IMR-90 (cell line): ENCODE results near the gene MGLL. TPM values are rescaled to one million over a fixed set of nuclear protein-coding genes. Genes with fewer than 3 reads are reported as not detected.

Source experiments
- ATAC-seq: fragments of 200-7000 bp; cut with Tn5 transposase; 2 replicates; pipeline ENCODE4 v1.9.1; 2020; ENCODE audit warnings: low read depth, mild to moderate bottlenecking, moderate library complexity
- BruUV-seq: library from RNA; stranded (reverse); fragments of 400-500 nt; replicated peaks from 2 replicates; lab custom pipeline; 2021; lab: Mats Ljungman, UMichigan
- CTCF ChIA-PET: fragments of 300-600 bp; formaldehyde crosslinking; extraction: SDS; loops from one replicate; lab custom pipeline; 2021; ENCODE audit warnings: antibody characterized with exemption; lab: Yijun Ruan, JAX
- POLR2A ChIA-PET: fragments of 300-600 bp; sonication (Branson Sonifier 250); formaldehyde crosslinking; loops from one replicate; lab custom pipeline; 2022; ENCODE audit warnings: antibody characterized with exemption; ENCODE audit not compliant: unreplicated experiment; lab: Charles Lee
- DNase-seq: peaks from one replicate; pipeline ENCODE4 v3.0.0; 2013
- H2AFZ ChIP-seq: replicated peaks from 2 replicates; pipeline ENCODE3; 2013; ENCODE audit warnings: low read length, mild to moderate bottlenecking; ENCODE audit not compliant: poor library complexity
- H2AK5ac ChIP-seq: 2 replicates; pipeline ENCODE4 v1.6.1; 2013; ENCODE audit warnings: low read depth, low read length, inconsistent platforms
- H2AK9ac ChIP-seq: replicated peaks from 2 replicates; pipeline ENCODE3; 2013; ENCODE audit warnings: mild to moderate bottlenecking, low read depth, low read length, moderate library complexity; ENCODE audit not compliant: poor library complexity
- H2BK120ac ChIP-seq: 2 replicates; pipeline ENCODE4 v1.6.1; 2013; ENCODE audit warnings: low read depth, low read length, inconsistent platforms
- H2BK15ac ChIP-seq: 3 replicates; pipeline ENCODE4 v1.6.1; 2013; ENCODE audit warnings: low read depth, low read length, inconsistent platforms
- H2BK20ac ChIP-seq: 2 replicates; pipeline ENCODE4 v1.6.1; 2013; ENCODE audit warnings: low read depth, mild to moderate bottlenecking, inconsistent platforms, low read length, moderate library complexity
- H2BK5ac ChIP-seq: 2 replicates; pipeline ENCODE4 v1.6.1; 2013; ENCODE audit warnings: mild to moderate bottlenecking, low read depth, low read length, inconsistent platforms; ENCODE audit not compliant: poor library complexity, severe bottlenecking
- H3K14ac ChIP-seq: replicated peaks from 2 replicates; pipeline ENCODE4 v1.6.1; 2013; ENCODE audit warnings: low read depth, low read length, inconsistent platforms
- H3K18ac ChIP-seq: 2 replicates; pipeline ENCODE4 v1.6.1; 2013; ENCODE audit warnings: low read depth, low read length, control low read depth
- H3K23ac ChIP-seq: 2 replicates; pipeline ENCODE4 v1.6.1; 2013; ENCODE audit warnings: low read depth, low read length, inconsistent platforms
- H3K27ac ChIP-seq: 2 replicates; pipeline ENCODE4 v1.5.1; 2013; ENCODE audit warnings: mild to moderate bottlenecking, control low read depth, low read length; ENCODE audit not compliant: insufficient read depth
- H3K27me3 ChIP-seq: 2 replicates; pipeline ENCODE4 v1.6.1; 2013; ENCODE audit warnings: low read length; ENCODE audit not compliant: control insufficient read depth, insufficient read depth
- H3K36me3 ChIP-seq: 2 replicates; pipeline ENCODE4 v1.6.1; 2013; ENCODE audit warnings: low read length, mixed read lengths; ENCODE audit not compliant: control insufficient read depth, insufficient read depth
- H3K4ac ChIP-seq: 2 replicates; pipeline ENCODE4 v1.6.1; 2013; ENCODE audit warnings: low read depth, low read length, inconsistent platforms
- H3K4me1 ChIP-seq: 2 replicates; pipeline ENCODE4 v1.6.1; 2013; ENCODE audit warnings: low read length, mixed read lengths; ENCODE audit not compliant: control insufficient read depth, insufficient read depth
- H3K4me2 ChIP-seq: 2 replicates; pipeline ENCODE4 v1.6.1; 2013; ENCODE audit warnings: low read depth, mild to moderate bottlenecking, control low read depth, low read length, moderate library complexity
- H3K4me3 ChIP-seq: 2 replicates; pipeline ENCODE4 v1.5.1; 2013; ENCODE audit warnings: low read depth, mild to moderate bottlenecking, control low read depth, low read length, moderate library complexity; ENCODE audit not compliant: insufficient read depth
- H3K56ac ChIP-seq: 2 replicates; pipeline ENCODE4 v1.6.1; 2013; ENCODE audit warnings: low read length, inconsistent platforms; ENCODE audit not compliant: insufficient read depth; ENCODE audit errors: extremely low read depth
- H3K79me1 ChIP-seq, 2 experiments: 2 replicates each; pipeline ENCODE4 v1.6.1; 2013; ENCODE audit warnings: low read length in 2 of 2, inconsistent platforms in 1 of 2, low read depth in 1 of 2
- H3K9ac ChIP-seq: 2 replicates; pipeline ENCODE4 v1.6.1; 2013; ENCODE audit warnings: low read depth, low read length, control low read depth
- H3K9me1 ChIP-seq: 2 replicates; pipeline ENCODE4 v1.6.1; 2013; ENCODE audit warnings: low read length, inconsistent platforms; ENCODE audit not compliant: insufficient read depth
- H3K9me3 ChIP-seq: 2 replicates; pipeline ENCODE4 v1.6.1; 2013; ENCODE audit warnings: low read length; ENCODE audit not compliant: control insufficient read depth, insufficient read depth
- H4K20me1 ChIP-seq: 2 replicates; pipeline ENCODE4 v1.6.1; 2013; ENCODE audit warnings: low read length, inconsistent platforms; ENCODE audit not compliant: insufficient read depth
- H4K5ac ChIP-seq: 2 replicates; pipeline ENCODE4 v1.6.1; 2013; ENCODE audit warnings: mild to moderate bottlenecking, low read depth, low read length, control low read depth
- H4K8ac ChIP-seq, 2 experiments: 2 replicates each; pipeline ENCODE4 v1.6.1; 2013; ENCODE audit warnings: low read depth in 2 of 2, low read length in 2 of 2, control low read depth in 1 of 2, inconsistent platforms in 1 of 2
- H4K91ac ChIP-seq: 2 replicates; pipeline ENCODE4 v1.6.1; 2013; ENCODE audit warnings: low read depth, low read length, inconsistent platforms; ENCODE audit not compliant: insufficient read depth
- CEBPB ChIP-seq: IDR thresholded peaks from 2 replicates; pipeline ENCODE4 v1.6.1; 2012; ENCODE audit warnings: low read depth, low read length, improper control_type of control experiment
- CTCF ChIP-seq: conservative IDR thresholded peaks from 2 replicates; pipeline ENCODE4 v1.5.1; 2012; ENCODE audit warnings: mild to moderate bottlenecking, low read depth, low read length, improper control_type of control experiment
- FOS ChIP-seq: fragments of 150-350 bp; IDR thresholded peaks from 2 replicates; pipeline ENCODE4 v1.6.1; 2016; ENCODE audit warnings: low read depth, low read length
- POLR2A ChIP-seq: IDR thresholded peaks from 2 replicates; pipeline ENCODE4 v1.6.1; 2012; ENCODE audit warnings: mild to moderate bottlenecking, low read depth, low read length
- whole genome bisulfite sequencing, 2 experiments: methylation state at CpG; one replicate each; pipeline versions ENCODE4 v1.1.5 to v1.1.7; 2013; ENCODE audit warnings: missing lambda C conversion rate in 2 of 2; ENCODE audit not compliant: insufficient read length in 1 of 2; ENCODE audit errors: extremely low coverage in 2 of 2; 5-methylcytosine and 5-hydroxymethylcytosine counted together
- dilution Hi-C: fragments of 300-500 bp; cut with HindIII; formaldehyde crosslinking; loops from one replicate; pipeline ENCODE4 v1.14.3; 2018; ENCODE audit warnings: low sequenced_read_pairs; ENCODE audit not compliant: unreplicated experiment
- in situ Hi-C: fragments of 300-500 bp; cut with MboI; formaldehyde crosslinking; loops from 3 replicates; pipeline ENCODE4 v1.14.3; 2019; ENCODE audit warnings: low sequenced_read_pairs, inconsistent platforms, mixed read lengths
- intact Hi-C: fragments of 100-400 bp; cut with micrococcal nuclease; formaldehyde crosslinking; loops from 2 replicates; pipeline ENCODE4 v1.10.0; 2022
- polyA plus RNA-seq, 3 experiments: library from polyadenylated mRNA; depleted of rRNA; stranded (reverse); fragments of >200 nt; gene quantifications; 2 replicates each; pipeline ENCODE4 v1.2.3, GENCODE V29; 2012; ENCODE audit warnings: low replicate concordance in 1 of 3
- total RNA-seq: library from RNA; depleted of rRNA; stranded (reverse); fragments of >200 nt; gene quantifications from 2 replicates; pipeline ENCODE4 v1.2.3, GENCODE V29; 2012

The MGLL gene
- total and polyA plus RNA-seq, 2 of the 4 experiments (the other 2 are of a cell fraction): 23.7 to 60.6 TPM

DNA sequence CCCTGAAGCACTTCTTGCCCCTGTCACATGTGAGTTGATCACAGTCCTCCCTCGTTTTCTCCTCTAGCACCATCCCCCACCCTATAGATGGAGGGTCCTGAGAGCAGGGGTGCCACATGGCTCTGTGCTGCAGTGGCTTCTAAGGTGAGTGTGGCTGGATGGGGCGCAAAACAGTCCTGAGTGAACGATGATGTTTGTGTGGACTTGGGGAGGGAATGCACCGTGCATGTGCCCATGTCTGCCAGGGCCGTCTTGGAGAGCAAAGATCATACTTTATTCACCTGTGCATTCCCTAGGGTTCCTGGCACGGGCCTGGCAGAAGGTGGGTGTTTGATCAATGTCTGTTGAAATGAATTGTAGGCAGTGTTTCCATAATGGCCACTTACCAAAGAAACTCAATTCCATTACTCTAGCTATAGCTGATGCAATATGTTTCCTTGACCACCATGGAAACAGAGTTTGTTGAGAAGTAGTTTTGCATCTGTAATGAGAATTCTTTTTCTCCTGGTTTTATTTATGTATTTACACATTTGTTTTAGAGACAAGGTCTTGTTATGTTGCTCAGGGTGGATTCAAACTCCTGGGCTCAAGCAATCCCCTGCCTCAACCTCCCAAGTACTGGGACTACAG lies 91.5 kb downstream of the MGLL start:
- H3K79me1 ChIP-seq: peaks cover 34 to 50% of the 10 kb centered on the region in 2 experiments
- peak; percentile 17 for DNase-seq
- no peak overlapping the region for H2BK120ac ChIP-seq
- dilution Hi-C loops (no loop called here), in situ Hi-C loops (no loop called here), intact Hi-C loops (no loop called here)
- POLR2A ChIA-PET: no interaction called here
- H3K18ac ChIP-seq: no peak overlapping the region
- no peak for ATAC-seq
- H3K27me3 ChIP-seq: no peaks in the 10 kb centered on the region
- H3K4me2 ChIP-seq: no peak overlapping the region
- no peaks in the 10 kb centered on the region for H3K9me3 ChIP-seq
- H4K5ac ChIP-seq: no peak overlapping the region
- H3K36me3 ChIP-seq: no peaks in the 10 kb centered on the region; the same call in 1 of the 2 replicates
- no peak overlapping the region for H2BK20ac ChIP-seq
- H2AK9ac ChIP-seq: no peak overlapping the region
- peak overlapping the region; percentile 43 for H2AK5ac ChIP-seq
- H2AFZ ChIP-seq: no peak overlapping the region
- no TSS peak for BruUV-seq
- TF ChIP-seq CEBPB: peak; percentile 65
- no peak for TF ChIP-seq CTCF
- TF ChIP-seq POLR2A: no peak
- no peak for TF ChIP-seq FOS
- H3K4ac ChIP-seq: no peak overlapping the region; the same call in 1 of the 2 replicates
- H3K4me1 ChIP-seq: peaks cover 17% of the 10 kb centered on the region
- H4K20me1 ChIP-seq: no peaks in the 10 kb centered on the region
- no peak overlapping the region for H3K14ac ChIP-seq
- H4K91ac ChIP-seq: no peak overlapping the region
- H3K4me3 ChIP-seq: no peak overlapping the region
- H2BK5ac ChIP-seq: no peak overlapping the region
- H3K23ac ChIP-seq: no peak overlapping the region
- no peak overlapping the region for H3K56ac ChIP-seq
- no peak overlapping the region for H4K8ac ChIP-seq
- CTCF ChIA-PET: no interaction called here
- no peak overlapping the region for H2BK15ac ChIP-seq
- no peak overlapping the region for H3K9ac ChIP-seq
- peaks cover 28% of the 10 kb centered on the region for H3K9me1 ChIP-seq
- H3K27ac ChIP-seq: no peak overlapping the region
- no CpG with 5 or more reads among the region's 6 CpGs for WGBS, 2 experiments
